Ammon's horn (tissue), 1 donor: ENCODE data around the gene MYOM1.
"Not testable (repeated sequence)": the region's sequence is repeated elsewhere in the genome, so short reads cannot be mapped to it uniquely, and the experiment has no call there.

Experiments used
- DNase-seq: peaks from one replicate; pipeline ENCODE4 v3.0.0-alpha.2; 2016; ENCODE audit warnings: low spot score

Gene MYOM1

GRCh38 chr18:3086871-3087270 lies 132.9 kb downstream of the MYOM1 start:
- DNase-seq = no peak

GRCh38 chr18:3085612-3086011 lies 134.2 kb downstream of the MYOM1 start:
- DNase-seq = no peak

- DNase-seq = no peak
Observed at GRCh38 chr18:3084206-3084605, 135.6 kb downstream of the MYOM1 start.

GRCh38 chr18:3083766-3084165 lies 136.0 kb downstream of the MYOM1 start:
- no peak for DNase-seq

- DNase-seq = no peak
Observed at GRCh38 chr18:3081584-3081991, 138.2 kb downstream of the MYOM1 start.

GRCh38 chr18:3079653-3080052 lies 140.1 kb downstream of the MYOM1 start:
- no peak for DNase-seq

GRCh38 chr18:3075491-3075890 lies 144.3 kb downstream of the MYOM1 start:
- DNase-seq = no peak

GRCh38 chr18:3074087-3074486 lies 145.7 kb downstream of the MYOM1 start:
- DNase-seq = no peak

- DNase-seq = not testable (repeated sequence)
Observed at GRCh38 chr18:3073353-3073752, 146.4 kb downstream of the MYOM1 start.

- DNase-seq = no peak
Observed at GRCh38 chr18:3071676-3072075, 148.1 kb downstream of the MYOM1 start.

GRCh38 chr18:3069671-3070433 lies 149.9 kb downstream of the MYOM1 start:
- no peak for DNase-seq

GRCh38 chr18:3067722-3068121 lies 152.0 kb downstream of the MYOM1 start:
- no peak for DNase-seq

GRCh38 chr18:3067165-3067661 lies 152.6 kb downstream of the MYOM1 start:
- DNase-seq = no peak

GRCh38 chr18:3066341-3067110 lies 153.2 kb downstream of the MYOM1 start:
- no peak for DNase-seq

- not testable (repeated sequence) for DNase-seq
Observed at GRCh38 chr18:3063766-3064165, 156.0 kb downstream of the MYOM1 start.

- DNase-seq = peak; percentile 78
Observed at GRCh38 chr18:3062798-3063680, 156.7 kb downstream of the MYOM1 start.

GRCh38 chr18:3061581-3062312 lies 158.0 kb downstream of the MYOM1 start:
- DNase-seq = no peak

GRCh38 chr18:3060667-3061580 lies 158.8 kb downstream of the MYOM1 start:
- no peak for DNase-seq

GRCh38 chr18:3059272-3059671 lies 160.5 kb downstream of the MYOM1 start:
- no peak for DNase-seq
